HEK293T (cell line): ENCODE data around the gene RNF213.

Experiments used
- ELF4 ChIP-seq: fragments of 450-650 bp; IDR thresholded peaks from 2 replicates; pipeline ENCODE4 v1.6.1; 2017; ENCODE audit warnings: antibody characterized with exemption
- FOXA1 ChIP-seq: fragments of 450-650 bp; IDR thresholded peaks from 2 replicates; pipeline ENCODE4 v1.6.1; 2016; ENCODE audit warnings: mild to moderate bottlenecking
- FOXM1 ChIP-seq: fragments of 450-650 bp; IDR thresholded peaks from 2 replicates; pipeline ENCODE4 v1.6.1; 2017; ENCODE audit warnings: mild to moderate bottlenecking, borderline replicate concordance
- NFRKB ChIP-seq: fragments of 450-650 bp; IDR thresholded peaks from 2 replicates; pipeline ENCODE4 v1.6.1; 2016; ENCODE audit warnings: mild to moderate bottlenecking, moderate library complexity
- SP1 ChIP-seq: fragments of 450-650 bp; IDR thresholded peaks from 2 replicates; pipeline ENCODE4 v1.6.1; 2017
- TARDBP ChIP-seq: fragments of 450-650 bp; IDR thresholded peaks from 2 replicates; pipeline ENCODE4 v1.6.1; 2016
- ZNF384 ChIP-seq: fragments of 450-650 bp; IDR thresholded peaks from 2 replicates; pipeline ENCODE4 v1.6.1; 2016

DNA sequence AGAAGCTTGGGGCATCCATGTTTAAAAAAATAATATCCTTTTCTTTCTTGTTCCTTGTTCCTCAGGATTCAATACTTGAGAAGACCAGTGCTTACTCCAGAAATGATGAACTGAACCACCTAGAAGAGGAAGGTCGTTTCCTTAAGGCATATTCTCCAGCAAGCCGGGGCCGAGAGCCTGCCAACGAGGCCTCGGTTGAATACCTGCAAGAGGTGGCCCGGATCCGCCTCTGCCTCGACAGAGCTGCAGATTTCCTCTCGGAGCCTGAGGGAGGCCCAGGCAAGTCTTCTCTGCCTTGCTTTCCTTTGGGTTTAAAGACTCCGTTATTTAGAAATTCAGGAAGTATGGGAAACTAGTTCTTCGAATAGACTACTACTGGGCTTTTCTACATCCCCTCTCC, 111.8 kb downstream of the RNF213 start:
- TF ChIP-seq SP1 (no peak), FOXM1 (no peak), ZNF384 (no peak), ELF4 (no peak), NFRKB (no peak), FOXA1 (no peak), TARDBP (no peak)
